Ascending aorta (tissue), 2 donors: ENCODE data around the gene CABP1. TPM values are rescaled to one million over a fixed set of nuclear protein-coding genes. Genes with fewer than 3 reads are reported as not detected.

Source experiments
- DNase-seq, 2 donors: peaks; one replicate each; pipeline ENCODE4 v3.0.0-alpha.2; 2019; ENCODE audit warnings: low spot score in 2 of 2
- H3K27ac ChIP-seq, 2 donors: fragments of 200-600 bp; sonication (generic); one replicate each; pipeline ENCODE4 v1.5.1; 2016 to 2017; ENCODE audit warnings: mild to moderate bottlenecking in 1 of 2
- H3K27me3 ChIP-seq: fragments of 200-600 bp; sonication (generic); one replicate; pipeline ENCODE4 v1.5.1; 2017
- H3K36me3 ChIP-seq, 2 donors: fragments of 200-600 bp; sonication (generic); one replicate each; pipeline ENCODE4 v1.5.1; 2016
- H3K4me1 ChIP-seq, 2 donors: fragments of 200-600 bp; sonication (generic); one replicate each; pipeline ENCODE4 v1.5.1; 2016 to 2017; ENCODE audit warnings: mild to moderate bottlenecking in 1 of 2
- H3K4me3 ChIP-seq, 2 donors: fragments of 200-600 bp; sonication (generic); one replicate each; pipeline ENCODE4 v1.5.1; 2016 to 2017; ENCODE audit warnings: mild to moderate bottlenecking in 1 of 2
- H3K9me3 ChIP-seq, 2 donors: fragments of 200-600 bp; sonication (generic); one replicate each; pipeline ENCODE4 v1.5.1; 2016
- intact Hi-C: fragments of 100-400 bp; cut with DNase I; formaldehyde crosslinking; loops from one replicate; pipeline ENCODE4 v1.15.1; 2023
- total RNA-seq: library from RNA; depleted of rRNA; stranded (reverse); fragments of >200 nt; gene quantifications from one replicate; pipeline ENCODE4 v1.1.0, GENCODE V29; 2016
- TF ChIP-seq, protein P1 (sequence below), 3 experiments: fragments of 200-600 bp in 2 of 3; fragments of 450-650 bp in 1 of 3; sonication (generic) in 2 of 3; IDR thresholded peaks; one replicate each; pipeline ENCODE4 v1.5.1; 2016 to 2019; ENCODE audit warnings: antibody characterized with exemption in 3 of 3, mild to moderate bottlenecking in 1 of 3, moderate library complexity in 1 of 3

Gene CABP1
- total RNA-seq, 1 donor from 2014 or later = 0.32 TPM

DNA sequence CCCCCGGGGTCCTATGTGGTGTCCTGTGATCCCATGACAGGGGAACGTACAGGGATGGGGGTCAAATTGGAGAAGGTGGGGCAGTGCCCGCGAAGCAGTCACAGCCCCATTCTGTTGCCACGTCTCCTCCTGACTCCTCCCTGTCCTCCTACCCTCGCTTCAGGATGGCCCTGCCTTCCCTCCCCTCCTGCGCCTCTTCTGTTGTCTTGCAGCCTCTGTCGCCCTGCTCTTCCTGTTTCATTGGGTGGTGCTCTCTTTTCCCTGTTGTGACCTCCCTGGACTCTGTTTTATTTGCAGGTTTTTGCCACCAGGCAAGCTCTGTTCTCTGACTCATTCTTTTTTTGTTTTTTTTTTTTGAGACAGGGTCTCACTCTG lies 18.7 kb downstream of the CABP1 start:
- Histone ChIP-seq H3K9me3 (no peaks in the 10 kb centered on the region), H3K36me3 (no peaks in the 10 kb centered on the region), H3K27ac (no peak overlapping the region), H3K4me1 (peaks cover 5 to 6% of the 10 kb centered on the region in 2 donors), H3K27me3 (no peaks in the 10 kb centered on the region), H3K4me3 (no peak overlapping the region)
- DNase-seq = no peak
- intact Hi-C loops = no loop called here
- TF ChIP-seq, protein P1, sequence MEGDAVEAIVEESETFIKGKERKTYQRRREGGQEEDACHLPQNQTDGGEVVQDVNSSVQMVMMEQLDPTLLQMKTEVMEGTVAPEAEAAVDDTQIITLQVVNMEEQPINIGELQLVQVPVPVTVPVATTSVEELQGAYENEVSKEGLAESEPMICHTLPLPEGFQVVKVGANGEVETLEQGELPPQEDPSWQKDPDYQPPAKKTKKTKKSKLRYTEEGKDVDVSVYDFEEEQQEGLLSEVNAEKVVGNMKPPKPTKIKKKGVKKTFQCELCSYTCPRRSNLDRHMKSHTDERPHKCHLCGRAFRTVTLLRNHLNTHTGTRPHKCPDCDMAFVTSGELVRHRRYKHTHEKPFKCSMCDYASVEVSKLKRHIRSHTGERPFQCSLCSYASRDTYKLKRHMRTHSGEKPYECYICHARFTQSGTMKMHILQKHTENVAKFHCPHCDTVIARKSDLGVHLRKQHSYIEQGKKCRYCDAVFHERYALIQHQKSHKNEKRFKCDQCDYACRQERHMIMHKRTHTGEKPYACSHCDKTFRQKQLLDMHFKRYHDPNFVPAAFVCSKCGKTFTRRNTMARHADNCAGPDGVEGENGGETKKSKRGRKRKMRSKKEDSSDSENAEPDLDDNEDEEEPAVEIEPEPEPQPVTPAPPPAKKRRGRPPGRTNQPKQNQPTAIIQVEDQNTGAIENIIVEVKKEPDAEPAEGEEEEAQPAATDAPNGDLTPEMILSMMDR (IDR thresholded peaks at IDR 0.05) = no peak

DNA sequence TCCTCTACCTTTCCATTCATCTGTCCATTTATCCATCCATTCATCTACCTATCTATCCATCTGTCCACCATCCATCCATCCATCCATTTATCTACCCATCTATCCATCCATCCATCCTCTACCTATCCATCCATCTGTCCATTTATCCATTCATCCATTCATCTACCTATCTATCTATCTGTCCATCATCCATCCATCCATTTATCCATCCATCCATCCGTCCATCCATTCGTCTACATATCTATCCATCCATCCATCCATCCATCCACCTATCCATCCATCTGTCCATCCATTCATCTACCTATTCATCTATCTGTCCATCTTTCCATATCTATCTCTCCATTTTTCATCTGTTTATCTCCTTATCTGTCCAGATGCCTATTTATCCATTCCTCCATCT lies 21.0 kb downstream of the CABP1 start:
- Histone ChIP-seq H3K36me3 (no peaks in the 10 kb centered on the region), H3K4me3 (no peak overlapping the region), H3K9me3 (no peaks in the 10 kb centered on the region), H3K27ac (no peak overlapping the region), H3K27me3 (no peaks in the 10 kb centered on the region), H3K4me1 (no peaks in the 10 kb centered on the region)
- TF ChIP-seq, protein P1 (IDR thresholded peaks at IDR 0.05) = no peak
- intact Hi-C loops = no loop called here
- no peak for DNase-seq

- no peaks in the 10 kb centered on the region for H3K9me3 ChIP-seq
- H3K27ac ChIP-seq = no peak overlapping the region
- no peaks in the 10 kb centered on the region for H3K36me3 ChIP-seq
- no peaks in the 10 kb centered on the region for H3K27me3 ChIP-seq
- TF ChIP-seq, protein P1 (IDR thresholded peaks at IDR 0.05) = no peak
- no peak overlapping the region for H3K4me3 ChIP-seq
- intact Hi-C loops = no loop called here
- H3K4me1 ChIP-seq = no peaks in the 10 kb centered on the region
- DNase-seq = no peak
These were observed 22.5 kb downstream of the CABP1 start for GRCh38 chr12:120662879-120663278.

DNA sequence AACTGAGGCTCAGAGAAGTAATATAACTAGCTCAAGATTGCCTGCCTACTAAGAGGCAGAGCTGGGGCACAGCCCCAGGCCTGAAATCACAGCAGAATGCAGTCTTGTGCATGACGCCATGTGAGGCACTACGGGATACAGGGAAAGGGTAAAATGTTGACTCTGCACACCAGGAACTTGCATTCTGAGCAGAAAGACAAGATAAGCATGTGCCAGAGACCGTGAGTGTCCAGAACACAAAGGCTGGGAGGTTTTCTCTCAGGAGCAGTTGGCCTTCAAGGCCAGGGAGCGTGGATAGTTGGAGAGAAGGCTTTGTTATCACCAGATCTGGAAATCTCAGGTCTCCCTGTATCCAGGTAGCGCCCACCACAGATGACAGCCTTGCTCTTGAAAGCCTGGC lies 23.3 kb downstream of the CABP1 start:
- TF ChIP-seq, protein P1 (IDR thresholded peaks at IDR 0.05) = no peak
- H3K27ac ChIP-seq = no peak overlapping the region
- DNase-seq = no peak
- H3K4me1 ChIP-seq = no peaks in the 10 kb centered on the region
- no peaks in the 10 kb centered on the region for H3K36me3 ChIP-seq
- H3K4me3 ChIP-seq = no peak overlapping the region
- intact Hi-C loops = no loop called here
- no peaks in the 10 kb centered on the region for H3K27me3 ChIP-seq
- no peaks in the 10 kb centered on the region for H3K9me3 ChIP-seq

DNA sequence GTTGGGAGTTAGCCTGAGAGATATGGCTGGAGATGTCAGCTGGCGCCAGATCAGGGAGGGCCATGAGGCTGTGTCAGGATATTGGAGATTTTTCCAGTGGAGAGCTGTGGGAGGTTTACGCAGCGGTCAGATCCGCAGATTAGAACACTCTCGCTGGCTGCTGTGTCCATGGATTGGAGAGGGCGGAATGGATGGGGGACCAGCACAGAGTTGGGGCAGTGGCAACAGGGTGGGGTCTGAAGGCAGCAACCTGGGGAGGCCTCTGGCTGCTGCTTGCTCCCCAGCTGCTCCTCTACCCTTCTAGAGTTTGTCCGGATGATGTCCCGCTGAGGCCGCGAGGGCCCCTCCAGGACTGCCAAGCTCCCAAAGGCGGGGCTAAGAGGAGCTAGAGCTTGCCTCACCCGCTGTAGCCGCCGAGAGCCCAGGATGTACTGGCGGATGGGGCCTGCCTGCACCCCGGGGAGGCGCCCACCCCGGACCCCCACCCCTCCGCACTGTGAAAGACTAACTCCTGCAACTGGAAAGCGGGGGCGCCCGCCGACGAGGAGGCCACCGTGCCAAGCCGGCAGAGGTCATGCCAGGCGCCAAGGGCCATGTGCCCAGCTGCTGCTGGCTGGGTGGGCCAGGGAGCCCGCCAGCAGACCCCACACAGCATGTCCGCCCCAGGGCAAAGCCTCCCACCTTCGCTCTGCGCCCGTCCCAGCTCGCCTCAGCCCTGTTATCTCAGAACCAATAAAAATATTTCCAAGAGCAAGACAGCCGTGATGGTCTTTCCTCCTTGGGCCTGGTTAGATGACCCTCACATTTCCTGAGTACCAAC lies 26.4 kb downstream of the CABP1 start:
- peaks cover 0 to 5% of the 10 kb centered on the region in 2 donors for H3K4me1 ChIP-seq
- no peak overlapping the region for H3K4me3 ChIP-seq
- DNase-seq = no peak
- H3K27ac ChIP-seq = no peak overlapping the region
- TF ChIP-seq, protein P1 (IDR thresholded peaks at IDR 0.05) = no peak
- intact Hi-C loops = no loop called here
- no peaks in the 10 kb centered on the region for H3K27me3 ChIP-seq
- no peaks in the 10 kb centered on the region for H3K36me3 ChIP-seq
- no peaks in the 10 kb centered on the region for H3K9me3 ChIP-seq
